H1 (cell line): ENCODE results near the gene SHLD1. TPM values are rescaled to one million over a fixed set of nuclear protein-coding genes. Genes with fewer than 3 reads are reported as not detected.

Experiments used
- CBX5 ChIP-seq: fragments of 300-800, 300-1000 bp; sonication (generic); IDR thresholded peaks from 2 replicates; pipeline ENCODE4 v1.7.1; 2016; ENCODE audit warnings: antibody characterized with exemption, low read length, low read depth
- polyA plus RNA-seq, 7 experiments: library from polyadenylated mRNA; depleted of rRNA in 3 of 7; stranded (reverse) in 5 of 7; unstranded in 2 of 7; fragments of >200 nt in 5 of 7; fragments of 200-250 nt in 2 of 7; gene quantifications; 1 replicate in 5 of 7; 2 replicates in 1 of 7; 4 replicates in 1 of 7; pipeline versions ENCODE4 v1.2.1 to v1.2.3, GENCODE V29; 2011 to 2013; ENCODE audit warnings: missing spikeins in 2 of 7, mixed read lengths in 2 of 7
- total RNA-seq: library from RNA; stranded (reverse); fragmentation: NEBNext Ultra II Directional; extraction: Animal tissue kit (Norgen Biotek cat#: 25700); gene quantifications from 2 replicates; pipeline ENCODE4 v1.2.1, GENCODE V29; 2021
- TF ChIP-seq, protein P1 (sequence below), 3 experiments: IDR thresholded peaks; 1 replicate in 2 of 3; 2 replicates in 1 of 3; pipeline versions ENCODE4 v1.5.1 to v1.6.1; 2011; ENCODE audit warnings: low read length in 3 of 3, mild to moderate bottlenecking in 3 of 3, inconsistent platforms in 2 of 3, low read depth in 1 of 3, moderate library complexity in 1 of 3; ENCODE audit not compliant: insufficient read depth in 1 of 3; ENCODE audit errors: control extremely low read depth in 1 of 3

SHLD1 gene
- total and polyA plus RNA-seq, 2 of the 8 experiments (the other 6 are each of a cell fraction or from before 2014, with no cell fraction given) = 4.2 to 6.5 TPM

DNA sequence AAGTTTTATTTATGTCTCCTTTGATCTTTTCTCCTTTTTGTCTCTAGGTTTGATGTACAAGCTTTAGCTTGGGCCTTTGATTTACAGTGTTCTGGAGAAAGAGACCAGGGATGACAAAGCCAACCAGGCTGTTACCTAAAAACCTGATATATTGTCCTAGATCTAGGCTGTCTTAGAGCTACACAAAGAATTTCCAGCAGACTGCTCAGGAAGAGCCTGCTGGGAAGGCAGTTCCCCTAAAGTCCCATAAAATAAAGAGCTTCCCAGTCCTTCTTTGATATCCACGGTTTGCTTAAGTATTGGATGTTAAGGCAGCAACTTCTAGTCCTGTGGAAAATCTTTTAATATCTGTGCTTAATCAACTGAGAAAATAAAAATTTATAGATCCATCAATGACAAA lies 70.5 kb downstream of the SHLD1 start (continued):
- TF ChIP-seq, protein P1, sequence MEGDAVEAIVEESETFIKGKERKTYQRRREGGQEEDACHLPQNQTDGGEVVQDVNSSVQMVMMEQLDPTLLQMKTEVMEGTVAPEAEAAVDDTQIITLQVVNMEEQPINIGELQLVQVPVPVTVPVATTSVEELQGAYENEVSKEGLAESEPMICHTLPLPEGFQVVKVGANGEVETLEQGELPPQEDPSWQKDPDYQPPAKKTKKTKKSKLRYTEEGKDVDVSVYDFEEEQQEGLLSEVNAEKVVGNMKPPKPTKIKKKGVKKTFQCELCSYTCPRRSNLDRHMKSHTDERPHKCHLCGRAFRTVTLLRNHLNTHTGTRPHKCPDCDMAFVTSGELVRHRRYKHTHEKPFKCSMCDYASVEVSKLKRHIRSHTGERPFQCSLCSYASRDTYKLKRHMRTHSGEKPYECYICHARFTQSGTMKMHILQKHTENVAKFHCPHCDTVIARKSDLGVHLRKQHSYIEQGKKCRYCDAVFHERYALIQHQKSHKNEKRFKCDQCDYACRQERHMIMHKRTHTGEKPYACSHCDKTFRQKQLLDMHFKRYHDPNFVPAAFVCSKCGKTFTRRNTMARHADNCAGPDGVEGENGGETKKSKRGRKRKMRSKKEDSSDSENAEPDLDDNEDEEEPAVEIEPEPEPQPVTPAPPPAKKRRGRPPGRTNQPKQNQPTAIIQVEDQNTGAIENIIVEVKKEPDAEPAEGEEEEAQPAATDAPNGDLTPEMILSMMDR (IDR thresholded peaks at IDR 0.05; ENCODE audit: control extremely low read depth in 1 of 3, insufficient read depth in 1 of 3, low read depth in 1 of 3, low read length in 3 of 3) = no peak
- TF ChIP-seq CBX5 = no peak
